CD14-positive monocyte (primary cell): ENCODE measurements around the gene ATP5MC3. TPM values are rescaled to one million over a fixed set of nuclear protein-coding genes. Genes with fewer than 3 reads are reported as not detected.

Source experiments
- DNase-seq, 3 donors: peaks; one replicate each; pipeline ENCODE4 v3.0.0-alpha.2; 2011 to 2022
- H2AFZ ChIP-seq: 2 replicates; pipeline ENCODE4 v1.6.0; 2012; ENCODE audit warnings: mild to moderate bottlenecking, low read depth, low read length, inconsistent platforms; ENCODE audit not compliant: insufficient read depth, poor library complexity, severe bottlenecking
- H3K27ac ChIP-seq, 2 donors: 1 replicate in 1 of 2; 2 replicates in 1 of 2; pipeline ENCODE4 v1.5.1; 2012 to 2013; ENCODE audit warnings: low read length in 2 of 2, control low read depth in 1 of 2, inconsistent platforms in 1 of 2, low read depth in 1 of 2, mild to moderate bottlenecking in 1 of 2
- H3K27me3 ChIP-seq, 2 donors: one replicate each; pipeline versions ENCODE4 v1.6.0 to v1.6.1; 2011 to 2013; ENCODE audit warnings: low read length in 2 of 2; ENCODE audit not compliant: control insufficient read depth in 2 of 2, insufficient read depth in 2 of 2
- H3K36me3 ChIP-seq, 2 donors: replicated peaks in 1 of 2; 1 replicate in 1 of 2; 2 replicates in 1 of 2; pipeline versions ENCODE4 v1.5.1 to v1.6.1; 2012 to 2013; ENCODE audit warnings: low read length in 2 of 2, control low read depth in 1 of 2, inconsistent platforms in 1 of 2, mild to moderate bottlenecking in 1 of 2; ENCODE audit not compliant: insufficient read depth in 2 of 2, control insufficient read depth in 1 of 2
- H3K4me1 ChIP-seq, 2 donors: 1 replicate in 1 of 2; 2 replicates in 1 of 2; pipeline versions ENCODE4 v1.5.1 to v1.6.1; 2012 to 2013; ENCODE audit warnings: low read length in 2 of 2, control low read depth in 1 of 2, inconsistent platforms in 1 of 2, mild to moderate bottlenecking in 1 of 2, moderate library complexity in 1 of 2; ENCODE audit not compliant: insufficient read depth in 2 of 2, control insufficient read depth in 1 of 2
- H3K4me2 ChIP-seq: replicated peaks from 2 replicates; pipeline ENCODE3; 2012; ENCODE audit warnings: low read length, moderate library complexity, mild to moderate bottlenecking; ENCODE audit not compliant: poor library complexity, severe bottlenecking; ENCODE audit errors: extremely low read depth
- H3K4me3 ChIP-seq, 3 experiments: fragments of 200-600 bp in 1 of 3; sonication (generic) in 1 of 3; replicated peaks in 1 of 3; 1 replicate in 2 of 3; 2 replicates in 1 of 3; pipeline ENCODE4 v1.5.1; 2011 to 2013; ENCODE audit warnings: low read length in 3 of 3, mild to moderate bottlenecking in 3 of 3, control low read depth in 2 of 3, low read depth in 2 of 3, inconsistent platforms in 1 of 3, moderate library complexity in 1 of 3
- H3K79me2 ChIP-seq: 2 replicates; pipeline ENCODE4 v1.6.0; 2012; ENCODE audit warnings: mild to moderate bottlenecking, control low read depth, inconsistent platforms, low read length, moderate library complexity; ENCODE audit not compliant: insufficient read depth
- H3K9ac ChIP-seq: 2 replicates; pipeline ENCODE4 v1.6.0; 2017; ENCODE audit warnings: low read length, mild to moderate bottlenecking; ENCODE audit not compliant: insufficient read depth, poor library complexity, severe bottlenecking
- H3K9me3 ChIP-seq, 2 donors: replicated peaks in 1 of 2; 1 replicate in 1 of 2; 2 replicates in 1 of 2; pipeline versions ENCODE4 v1.5.1 to v1.6.1; 2012 to 2013; ENCODE audit warnings: low read length in 2 of 2, control low read depth in 1 of 2; ENCODE audit not compliant: control insufficient read depth in 1 of 2, insufficient read depth in 1 of 2
- H4K20me1 ChIP-seq: 2 replicates; pipeline ENCODE4 v1.6.0; 2012; ENCODE audit warnings: mild to moderate bottlenecking, low read length, control low read depth, moderate library complexity; ENCODE audit not compliant: insufficient read depth
- H3K27ac Mint-ChIP-seq, 7 donors: one replicate each; pipeline ENCODE4 v1.8.0; 2020; ENCODE audit warnings: mild to moderate bottlenecking in 7 of 7, mixed read lengths in 7 of 7, moderate library complexity in 6 of 7, inconsistent platforms in 2 of 7
- H3K27me3 Mint-ChIP-seq, 3 donors: one replicate each; pipeline ENCODE4 v1.8.0; 2021 to 2022; ENCODE audit warnings: low read depth in 3 of 3, mild to moderate bottlenecking in 3 of 3, mixed read lengths in 3 of 3, moderate library complexity in 3 of 3, inconsistent platforms in 1 of 3
- H3K36me3 Mint-ChIP-seq, 2 donors: one replicate each; pipeline ENCODE4 v1.8.0; 2020; ENCODE audit warnings: mixed read lengths in 2 of 2, inconsistent platforms in 1 of 2, mild to moderate bottlenecking in 1 of 2
- H3K4me1 Mint-ChIP-seq: one replicate; pipeline ENCODE4 v1.8.0; 2020; ENCODE audit warnings: mild to moderate bottlenecking, mixed read lengths
- H3K4me3 Mint-ChIP-seq, 2 donors: one replicate each; pipeline ENCODE4 v1.8.0; 2020; ENCODE audit warnings: mild to moderate bottlenecking in 2 of 2, mixed read lengths in 2 of 2, moderate library complexity in 1 of 2
- H3K9me3 Mint-ChIP-seq, 7 donors: one replicate each; pipeline ENCODE4 v1.8.0; 2020 to 2022; ENCODE audit warnings: mixed read lengths in 7 of 7, mild to moderate bottlenecking in 6 of 7, moderate library complexity in 6 of 7, inconsistent platforms in 2 of 7
- WGBS: methylation state at CpG from one replicate; pipeline ENCODE4 v1.1.5; 2013; ENCODE audit warnings: missing lambda C conversion rate; ENCODE audit not compliant: insufficient coverage; 5-methylcytosine and 5-hydroxymethylcytosine counted together
- intact Hi-C, 2 donors: fragments of 100-400 bp; cut with micrococcal nuclease; formaldehyde crosslinking; loops; one replicate each; pipeline versions ENCODE4 v1.15.0 to v1.15.1; 2023
- polyA plus RNA-seq, 3 donors: library from polyadenylated mRNA; depleted of rRNA in 1 of 3; unstranded in 2 of 3; stranded (reverse) in 1 of 3; fragments of 300-500 nt in 2 of 3; fragments of >200 nt in 1 of 3; fragmentation: Illumina TruSeq in 2 of 3; gene quantifications; 1 replicate in 2 of 3; 2 replicates in 1 of 3; pipeline ENCODE4 v1.2.3, GENCODE V29; 2012 to 2021
- TF ChIP-seq, protein P1 (sequence below): fragments of 200-600 bp; IDR thresholded peaks from one replicate; pipeline ENCODE4 v1.8.0; 2022; ENCODE audit warnings: antibody characterized with exemption, mild to moderate bottlenecking

Gene ATP5MC3
- polyA plus RNA-seq, 3 donors: 139 to 533 (median 493) TPM

DNA sequence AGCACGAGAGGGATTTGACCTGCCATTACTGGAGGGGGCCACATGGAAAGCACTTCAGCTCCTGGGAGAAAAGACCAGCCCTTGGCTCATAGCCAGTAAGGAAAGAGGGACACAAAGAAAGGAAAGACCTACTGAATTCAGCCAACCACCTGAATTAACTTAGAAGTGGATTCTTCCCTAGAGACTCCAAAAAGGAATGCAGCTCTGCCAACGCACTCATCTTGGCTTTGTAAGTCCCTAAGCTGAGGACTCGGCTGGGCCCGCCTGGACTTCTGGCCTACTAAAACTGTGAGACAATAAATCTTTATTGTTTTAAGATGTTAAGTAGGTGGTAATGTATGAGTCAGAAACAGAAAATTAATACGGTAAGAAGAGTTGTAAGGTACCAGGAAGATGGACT, 25.0 kb downstream of the ATP5MC3 start:
- no peaks in the 10 kb centered on the region for H3K27me3 Mint-ChIP-seq
- Histone ChIP-seq H3K27ac (no peak overlapping the region), H3K4me2 (no peak overlapping the region), H3K9ac (no peak overlapping the region), H3K4me3 (no peak overlapping the region), H4K20me1 (peaks cover 89% of the 10 kb centered on the region), H2AFZ (no peak overlapping the region), H3K36me3 (peaks cover 6 to 10% of the 10 kb centered on the region in 2 donors), H3K4me1 (no peaks in the 10 kb centered on the region), H3K79me2 (peaks cover 97% of the 10 kb centered on the region), H3K9me3 (no peaks in the 10 kb centered on the region), H3K27me3 (no peaks in the 10 kb centered on the region)
- TF ChIP-seq, protein P1, sequence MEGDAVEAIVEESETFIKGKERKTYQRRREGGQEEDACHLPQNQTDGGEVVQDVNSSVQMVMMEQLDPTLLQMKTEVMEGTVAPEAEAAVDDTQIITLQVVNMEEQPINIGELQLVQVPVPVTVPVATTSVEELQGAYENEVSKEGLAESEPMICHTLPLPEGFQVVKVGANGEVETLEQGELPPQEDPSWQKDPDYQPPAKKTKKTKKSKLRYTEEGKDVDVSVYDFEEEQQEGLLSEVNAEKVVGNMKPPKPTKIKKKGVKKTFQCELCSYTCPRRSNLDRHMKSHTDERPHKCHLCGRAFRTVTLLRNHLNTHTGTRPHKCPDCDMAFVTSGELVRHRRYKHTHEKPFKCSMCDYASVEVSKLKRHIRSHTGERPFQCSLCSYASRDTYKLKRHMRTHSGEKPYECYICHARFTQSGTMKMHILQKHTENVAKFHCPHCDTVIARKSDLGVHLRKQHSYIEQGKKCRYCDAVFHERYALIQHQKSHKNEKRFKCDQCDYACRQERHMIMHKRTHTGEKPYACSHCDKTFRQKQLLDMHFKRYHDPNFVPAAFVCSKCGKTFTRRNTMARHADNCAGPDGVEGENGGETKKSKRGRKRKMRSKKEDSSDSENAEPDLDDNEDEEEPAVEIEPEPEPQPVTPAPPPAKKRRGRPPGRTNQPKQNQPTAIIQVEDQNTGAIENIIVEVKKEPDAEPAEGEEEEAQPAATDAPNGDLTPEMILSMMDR: no peak
- no CpG with 5 or more reads among the region's 5 CpGs for WGBS
- no peaks in the 10 kb centered on the region for H3K9me3 Mint-ChIP-seq
- H3K4me1 Mint-ChIP-seq: peaks cover 6% of the 10 kb centered on the region
- intact Hi-C loops: no loop called here
- H3K36me3 Mint-ChIP-seq: peaks cover 5 to 8% of the 10 kb centered on the region in 2 donors
- no peak for DNase-seq
- H3K27ac Mint-ChIP-seq: peak overlapping the region in 4 of 7 donors; percentile 8 to 60 (median 48)
- H3K4me3 Mint-ChIP-seq: no peak overlapping the region

DNA sequence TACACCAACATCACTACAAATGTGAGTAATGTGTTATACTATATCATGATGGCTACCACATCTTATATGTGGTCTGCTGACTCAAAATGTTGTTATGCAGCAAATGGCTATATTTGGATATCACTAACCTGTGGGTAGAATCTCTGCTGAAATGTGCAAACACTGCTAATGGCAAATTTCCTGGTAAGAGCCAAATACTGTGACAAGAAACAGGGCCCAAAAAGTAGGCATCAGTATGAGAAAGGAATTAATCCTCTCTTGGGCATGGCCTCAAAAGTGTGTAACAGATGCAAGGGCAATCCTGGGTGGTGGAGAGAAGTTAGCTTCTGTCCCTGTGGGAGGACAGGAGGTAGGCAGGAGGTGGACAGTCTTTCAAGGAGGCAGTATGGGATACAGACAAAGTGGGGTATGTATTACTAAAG, 26.8 kb downstream of the ATP5MC3 start:
- Histone ChIP-seq H4K20me1 (peaks cover 82% of the 10 kb centered on the region), H3K9me3 (no peaks in the 10 kb centered on the region), H3K27me3 (no peaks in the 10 kb centered on the region), H3K27ac (peak overlapping the region in 1 of 2 donors; percentile 23), H3K4me2 (no peak overlapping the region), H3K36me3 (peaks cover 9 to 22% of the 10 kb centered on the region in 2 donors), H3K79me2 (peaks cover 97% of the 10 kb centered on the region), H3K4me1 (no peaks in the 10 kb centered on the region), H3K9ac (no peak overlapping the region), H2AFZ (no peak overlapping the region), H3K4me3 (no peak overlapping the region)
- DNase-seq: no peak
- intact Hi-C loops: no loop called here
- H3K27me3 Mint-ChIP-seq: no peaks in the 10 kb centered on the region
- H3K9me3 Mint-ChIP-seq: no peaks in the 10 kb centered on the region
- peak overlapping the region in 3 of 7 donors; percentile 17 to 63 (median 44) for H3K27ac Mint-ChIP-seq
- TF ChIP-seq, protein P1: no peak
- peaks cover 5 to 7% of the 10 kb centered on the region in 2 donors for H3K36me3 Mint-ChIP-seq
- peaks cover 6% of the 10 kb centered on the region for H3K4me1 Mint-ChIP-seq
- no peak overlapping the region for H3K4me3 Mint-ChIP-seq
